ENCODE measurements around the gene CERCAM. TPM values are rescaled to one million over a fixed set of nuclear protein-coding genes. Genes with fewer than 3 reads are reported as not detected.

CERCAM gene
- total RNA-seq = 32.8 and 77.3 TPM in 2 replicates

GRCh38 chr9:128420651-128421481 is at the start of gene CERCAM:
Gene CERCAM (plus strand): TSS chr9:128420857. CDS start chr9:128420878, 21 bp downstream.

GRCh38 chr9:128455849-128456612 is 35.4 kb downstream of the CERCAM start, which contains the start of gene ODF2:
Gene ODF2 (plus strand): TSS chr9:128456006. CDS start chr9:128456092, 86 bp downstream.

Other genes with a start within 250 kb of the CERCAM start
- gene CIZ1, start 229.3 kb upstream of the CERCAM start, total RNA-seq = 21.9 and 67.6 TPM in 2 replicates
- 0.34 and 2.6 TPM in 2 replicates for gene DNM1, start 217.5 kb upstream of the CERCAM start, total RNA-seq
- 68.3 and 84.8 TPM in 2 replicates for gene GOLGA2, start 144.8 kb upstream of the CERCAM start, total RNA-seq
- 25.0 and 48.9 TPM in 2 replicates for gene SWI5, start 144.6 kb upstream of the CERCAM start, total RNA-seq
- gene TRUB2, start 98.4 kb upstream of the CERCAM start, total RNA-seq = 17.9 and 25.6 TPM in 2 replicates
- 18.5 and 23.3 TPM in 2 replicates for gene COQ4, start 98.0 kb upstream of the CERCAM start, total RNA-seq
- 20.8 and 41.9 TPM in 2 replicates for gene SLC27A4, start 80.3 kb upstream of the CERCAM start, total RNA-seq
- gene URM1, start 49.5 kb upstream of the CERCAM start, total RNA-seq = 19.5 and 28.9 TPM in 2 replicates
- gene ODF2, start 35.1 kb downstream of the CERCAM start, total RNA-seq = 22.2 and 30.3 TPM in 2 replicates
- gene GLE1, start 83.9 kb downstream of the CERCAM start, total RNA-seq = 29.4 and 32.5 TPM in 2 replicates
- gene SPTAN1, start 131.7 kb downstream of the CERCAM start, total RNA-seq = 251 and 317 TPM in 2 replicates
- 23.1 and 28.4 TPM in 2 replicates for gene DYNC2I2, start 236.0 kb downstream of the CERCAM start, total RNA-seq